Peyer's patch (tissue), 4 donors: ENCODE measurements around the gene CLN6.

Source experiments
- CTCF ChIP-seq, 6 experiments: fragments of 450-650 bp in 4 of 6; fragments of 200-600 bp in 2 of 6; sonication (generic) in 1 of 6; IDR thresholded peaks; one replicate each; pipeline ENCODE4 v1.5.1; 2017 to 2019; ENCODE audit warnings: antibody characterized with exemption in 6 of 6, mild to moderate bottlenecking in 3 of 6, moderate library complexity in 1 of 6
- POLR2A ChIP-seq, 2 donors: fragments of 450-650 bp; IDR thresholded peaks; one replicate each; pipeline ENCODE4 v1.5.1; 2017; ENCODE audit warnings: antibody characterized with exemption in 2 of 2, mild to moderate bottlenecking in 2 of 2, moderate library complexity in 2 of 2

DNA sequence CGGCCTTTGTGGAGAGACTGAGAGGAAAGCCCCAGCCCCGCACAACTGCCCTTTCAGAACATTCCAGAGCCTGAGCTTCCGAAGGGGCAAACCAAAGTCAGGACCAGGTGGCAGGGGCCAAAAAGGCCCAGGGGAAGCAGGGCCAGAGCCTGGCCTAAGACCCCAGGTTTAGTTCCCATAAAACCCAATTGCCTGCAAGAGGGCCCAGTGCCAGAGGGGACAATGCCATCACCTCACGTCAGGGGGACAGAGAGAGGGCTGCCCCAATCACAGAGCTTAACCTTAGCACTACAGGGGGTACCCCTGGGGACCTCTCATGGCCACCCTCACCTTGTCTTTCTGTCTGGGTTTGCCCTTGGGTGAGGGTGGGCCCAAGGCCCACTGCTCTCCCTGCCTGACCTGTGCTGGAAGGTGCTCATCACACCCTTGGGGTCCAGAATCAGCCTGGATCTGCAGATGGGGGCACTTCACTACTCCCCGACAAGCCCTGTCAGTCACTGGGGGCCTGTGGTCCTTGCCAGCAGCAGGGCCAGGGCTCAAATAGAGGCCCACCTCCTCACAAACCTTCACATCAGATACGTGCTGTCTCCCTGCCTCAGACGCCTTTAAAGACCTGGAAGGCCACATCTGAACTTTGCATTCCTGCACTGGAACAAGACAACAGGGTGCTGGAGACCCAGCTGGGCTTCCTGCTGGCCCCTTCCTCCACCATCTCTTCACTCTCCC is 28.2 kb downstream of the CLN6 start:
- TF ChIP-seq POLR2A (IDR thresholded peaks at IDR 0.05) (no peak), CTCF (IDR thresholded peaks at IDR 0.05) (no peak)
